ENCODE data around the gene LAMA2. TPM values are rescaled to one million over a fixed set of nuclear protein-coding genes. Genes with fewer than 3 reads are reported as not detected.

Gene LAMA2
- total RNA-seq, 1 donor from 2014 or later: 0.45 TPM

- peak; percentile 1 for DNase-seq (ENCODE audit: low read depth)
Measured at GRCh38 chr6:129440691-129441090, 557.8 kb downstream of the LAMA2 start.

DNA sequence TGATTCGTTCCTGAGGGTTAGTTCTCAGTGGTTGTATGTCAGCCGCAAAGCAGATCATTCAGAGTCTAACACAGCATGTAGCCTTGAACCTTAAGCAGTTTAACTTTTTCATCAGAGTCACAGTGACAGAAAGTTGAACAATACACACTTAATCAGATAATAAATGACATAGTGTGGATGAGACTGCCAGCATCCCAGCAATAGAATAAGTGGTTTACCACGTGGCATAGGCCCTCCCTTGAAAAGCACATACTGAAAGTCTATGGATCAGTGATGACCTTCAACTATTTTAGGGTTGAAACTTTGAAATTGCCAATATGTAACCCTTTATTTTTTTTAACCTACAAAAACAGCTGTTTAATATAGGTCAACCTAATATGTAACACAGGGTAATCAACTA lies 561.7 kb downstream of the LAMA2 start:
- no peak for DNase-seq (ENCODE audit: low read depth)

DNA sequence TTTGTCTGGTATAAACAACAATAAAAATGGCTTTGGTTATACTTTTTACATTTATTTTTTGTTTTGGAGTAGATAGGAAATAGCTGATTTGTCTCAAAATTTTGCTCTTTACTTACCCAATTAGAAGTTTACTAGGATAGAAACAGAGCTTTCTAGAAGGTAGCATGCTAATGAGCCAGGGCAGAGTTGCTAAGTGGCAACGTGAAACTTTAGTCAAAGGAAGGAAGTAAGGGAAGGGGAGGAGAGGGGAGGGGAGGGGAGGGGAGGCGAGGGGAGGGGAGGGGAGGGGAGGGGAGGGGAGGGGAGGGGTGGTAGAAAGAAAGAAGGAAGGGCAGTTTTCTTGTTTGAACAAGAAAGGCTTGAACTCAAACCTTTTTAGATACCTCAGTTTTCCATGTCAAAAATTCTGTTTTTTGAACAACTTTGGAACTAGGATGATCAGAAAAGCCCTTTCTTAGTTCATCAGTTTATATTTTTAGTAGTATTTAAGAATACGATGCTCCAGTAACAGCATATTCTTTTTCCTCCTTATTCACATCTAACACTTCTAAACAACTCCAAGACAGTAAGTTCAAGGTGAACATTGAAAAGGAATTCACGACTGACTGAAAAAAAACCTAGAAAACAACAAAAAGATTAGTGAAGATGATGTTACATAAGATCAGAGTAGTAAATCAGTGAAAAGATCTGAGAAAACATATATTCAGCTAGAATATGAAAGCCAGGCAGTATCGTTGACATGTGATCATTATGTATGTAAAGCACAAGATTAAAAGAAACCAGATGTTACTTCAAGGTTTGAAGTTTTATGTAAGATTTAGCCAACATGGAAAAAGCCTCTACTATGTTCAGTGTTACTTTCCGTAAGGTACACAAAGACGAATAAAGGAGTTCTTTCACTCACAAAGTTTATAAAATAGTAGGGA lies 563.6 kb downstream of the LAMA2 start:
- DNase-seq (ENCODE audit: low read depth): no peak

- DNase-seq (ENCODE audit: low read depth): no peak
Measured at GRCh38 chr6:129447198-129447565, 564.2 kb downstream of the LAMA2 start.

DNA sequence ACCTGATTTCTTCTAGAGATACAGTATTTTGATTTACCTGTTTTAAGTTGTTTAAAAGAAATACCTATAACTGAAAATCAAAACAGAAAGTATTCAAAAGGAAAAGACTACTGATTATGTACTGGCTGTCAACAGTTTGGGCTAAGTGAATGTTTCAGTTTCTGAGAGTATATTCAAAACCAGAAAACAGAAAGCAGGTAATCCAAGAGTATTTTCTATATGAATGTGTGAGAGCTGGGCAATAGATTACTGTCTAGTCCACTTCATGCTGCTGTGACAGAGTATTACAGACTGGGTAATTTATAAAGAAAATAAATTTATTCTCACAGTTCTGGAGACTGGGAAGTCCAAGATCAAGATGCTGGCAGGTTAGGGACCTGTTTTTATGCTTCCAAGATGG lies 566.0 kb downstream of the LAMA2 start:
- DNase-seq (ENCODE audit: low read depth): no peak

- DNase-seq (ENCODE audit: low read depth): peak; percentile 36
Measured at GRCh38 chr6:129451187-129451586, 568.2 kb downstream of the LAMA2 start.

- DNase-seq (ENCODE audit: low read depth): no peak
Measured at GRCh38 chr6:129453073-129453472, 570.1 kb downstream of the LAMA2 start.

- no peak for DNase-seq (ENCODE audit: low read depth)
Measured at GRCh38 chr6:129454488-129454887, 571.5 kb downstream of the LAMA2 start.

DNA sequence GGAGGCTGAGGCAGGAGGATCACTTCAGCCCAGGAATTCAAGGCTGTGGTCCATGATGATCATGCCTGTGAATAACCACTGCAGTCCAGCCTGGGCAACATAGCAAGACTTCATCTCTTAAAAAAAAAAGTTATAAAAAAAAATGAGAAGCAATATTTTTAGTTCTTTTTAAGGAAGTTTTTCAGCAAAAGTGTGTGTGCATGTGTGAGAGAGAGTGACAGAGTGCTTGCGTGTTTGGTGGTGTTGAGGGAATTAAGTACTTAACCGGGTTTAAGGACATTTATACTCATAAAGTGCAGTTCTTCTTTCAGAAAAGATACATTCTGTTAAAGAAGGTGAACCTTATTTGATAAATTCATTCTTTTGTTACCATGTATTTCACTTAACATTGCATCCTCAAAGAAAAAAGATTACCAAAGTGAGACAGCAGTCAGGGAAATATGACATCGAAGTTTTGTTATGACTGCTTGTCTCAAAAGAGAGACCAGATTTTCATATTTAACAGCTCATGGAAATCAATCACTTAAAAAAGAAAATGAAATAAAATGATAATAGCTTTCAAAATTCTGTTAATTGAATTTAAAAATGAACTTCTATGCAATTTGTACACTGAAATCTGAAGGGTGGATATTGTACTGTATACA lies 572.3 kb downstream of the LAMA2 start:
- no peak for DNase-seq (ENCODE audit: low read depth)

DNA sequence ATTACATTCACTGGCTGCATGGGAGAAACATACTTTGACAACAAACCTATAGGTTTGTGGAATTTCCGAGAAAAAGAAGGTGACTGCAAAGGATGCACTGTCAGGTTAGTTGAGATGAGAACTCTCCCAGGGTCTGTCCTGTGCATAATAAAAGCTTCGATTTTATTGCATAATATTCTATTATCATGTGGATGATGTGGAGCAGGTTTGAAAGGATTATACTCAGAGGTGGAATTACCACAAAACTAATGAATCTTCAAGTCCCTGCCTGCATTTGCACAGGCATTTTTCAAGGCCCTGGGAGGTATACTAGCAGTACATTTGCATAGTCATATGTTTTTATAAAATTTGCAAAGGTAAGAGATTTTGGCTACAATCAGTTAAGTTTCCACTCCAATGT lies 577.3 kb downstream of the LAMA2 start:
- no peak for DNase-seq (ENCODE audit: low read depth)

GRCh38 chr6:129469070-129469662 lies 586.2 kb downstream of the LAMA2 start:
- DNase-seq (ENCODE audit: low read depth): no peak

DNA sequence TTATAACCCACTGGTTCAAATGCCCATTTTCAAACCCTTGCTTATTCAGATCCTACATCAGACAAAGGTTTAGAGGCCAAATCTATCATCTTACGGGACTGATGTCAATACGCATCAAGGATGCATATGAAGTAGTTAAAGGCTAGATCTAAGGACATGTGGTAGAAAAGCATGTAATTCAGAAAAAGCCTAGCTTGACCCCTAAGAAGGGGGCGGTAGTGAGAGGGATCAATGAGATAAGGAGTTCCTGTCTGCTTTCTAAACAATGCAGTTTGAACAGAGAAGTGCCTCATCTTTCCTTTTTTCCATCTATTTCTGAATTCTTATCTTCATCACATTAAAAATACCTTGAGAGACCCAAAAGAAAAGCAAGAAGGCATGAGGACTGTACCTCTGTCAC lies 589.3 kb downstream of the LAMA2 start:
- no peak for DNase-seq (ENCODE audit: low read depth)

DNA sequence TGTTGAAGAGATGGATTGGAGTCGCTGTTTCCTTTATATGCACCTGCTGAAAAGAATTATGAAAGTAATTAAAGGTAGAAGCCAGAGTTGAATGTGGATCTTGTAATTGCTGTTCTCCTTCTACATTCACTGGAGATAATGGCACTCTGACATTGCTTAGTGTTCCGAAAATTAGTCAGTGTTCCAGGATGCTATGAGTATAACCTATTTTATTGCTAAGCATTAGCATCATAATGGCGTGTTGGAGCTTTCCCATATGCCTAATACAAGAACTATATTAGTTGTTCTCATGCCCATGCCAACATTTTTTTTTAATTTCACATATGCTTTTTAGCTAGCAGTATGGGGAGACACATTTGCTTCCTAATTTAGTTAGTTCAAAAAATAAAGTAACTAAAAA lies 590.6 kb downstream of the LAMA2 start:
- no peak for DNase-seq (ENCODE audit: low read depth)

- DNase-seq (ENCODE audit: low read depth): no peak
Measured at GRCh38 chr6:129475477-129476247, 592.7 kb downstream of the LAMA2 start.

DNA sequence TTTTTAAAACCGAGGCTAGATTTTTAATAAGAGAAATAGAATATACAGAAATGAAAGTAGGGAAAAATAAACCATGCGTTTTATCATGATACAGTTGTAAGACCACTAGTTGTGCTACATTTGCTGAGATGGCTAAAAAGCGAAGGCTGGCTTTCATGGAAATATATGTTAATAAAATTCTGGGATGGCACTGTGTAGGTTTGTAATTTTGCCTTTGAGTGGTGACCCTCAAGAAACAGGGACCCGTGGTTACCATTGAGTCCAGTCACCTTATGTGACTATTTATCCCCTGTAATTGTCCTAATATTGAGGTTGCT lies 593.3 kb downstream of the LAMA2 start:
- DNase-seq (ENCODE audit: low read depth): no peak

GRCh38 chr6:129476810-129477209 lies 593.9 kb downstream of the LAMA2 start:
- no peak for DNase-seq (ENCODE audit: low read depth)

DNA sequence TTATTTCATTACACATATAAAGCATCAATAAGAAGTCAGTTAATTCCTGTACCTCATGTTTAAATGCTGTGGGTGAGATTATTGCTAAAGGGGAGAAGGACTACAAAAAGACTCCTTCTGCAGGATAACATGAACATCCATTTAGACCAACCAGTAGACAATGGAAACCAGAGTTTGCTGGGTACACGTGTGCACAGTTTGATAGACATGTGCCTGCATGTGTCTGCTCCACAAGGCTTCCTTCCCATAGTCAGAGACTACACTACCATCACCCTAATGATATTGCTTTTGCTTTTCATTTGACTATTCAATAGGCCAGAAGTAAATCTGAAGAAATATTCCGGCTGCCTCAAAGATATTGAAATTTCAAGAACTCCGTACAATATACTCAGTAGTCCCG lies 595.4 kb downstream of the LAMA2 start:
- DNase-seq (ENCODE audit: low read depth): no peak

DNA sequence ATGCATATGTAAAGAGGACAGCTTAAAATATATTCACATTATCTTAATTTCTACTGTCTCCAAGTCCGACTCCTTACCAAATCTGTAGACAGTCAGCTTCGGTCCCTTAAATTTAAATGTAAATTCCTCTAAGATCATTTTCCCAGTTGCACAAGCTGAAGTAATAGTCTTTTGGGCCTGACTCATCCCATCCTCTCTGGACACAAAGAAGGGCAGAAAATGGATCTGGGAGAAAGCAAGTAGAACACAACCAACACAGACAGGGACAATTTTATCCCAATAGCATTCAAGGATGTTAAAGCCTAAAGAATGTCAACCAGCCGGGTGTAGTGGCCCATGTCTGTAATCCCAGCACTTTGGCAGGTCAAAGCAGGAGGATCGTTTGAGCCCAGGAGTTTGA lies 598.8 kb downstream of the LAMA2 start:
- DNase-seq (ENCODE audit: low read depth): no peak

DNA sequence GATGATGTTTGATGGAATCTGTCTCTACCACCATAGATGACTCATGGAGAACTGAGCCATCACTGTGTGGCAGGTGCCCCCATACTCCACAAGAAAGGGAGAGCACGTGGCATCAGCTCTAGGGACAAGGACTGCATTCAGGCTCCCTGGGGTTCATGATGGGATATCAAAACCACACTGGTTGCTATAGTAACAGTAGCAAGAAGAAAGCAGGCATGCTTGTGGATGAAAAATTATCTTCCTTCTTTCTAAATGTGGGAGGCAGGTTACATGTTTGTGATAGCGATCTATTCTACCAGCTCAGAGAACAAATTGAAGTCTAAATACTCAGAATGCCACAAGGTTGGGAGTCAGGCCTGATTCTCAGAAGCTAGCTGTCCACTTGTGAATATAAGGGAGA lies 602.8 kb downstream of the LAMA2 start:
- no peak for DNase-seq (ENCODE audit: low read depth)

- no peak for DNase-seq (ENCODE audit: low read depth)
Measured at GRCh38 chr6:129486327-129486726, 603.4 kb downstream of the LAMA2 start.

DNA sequence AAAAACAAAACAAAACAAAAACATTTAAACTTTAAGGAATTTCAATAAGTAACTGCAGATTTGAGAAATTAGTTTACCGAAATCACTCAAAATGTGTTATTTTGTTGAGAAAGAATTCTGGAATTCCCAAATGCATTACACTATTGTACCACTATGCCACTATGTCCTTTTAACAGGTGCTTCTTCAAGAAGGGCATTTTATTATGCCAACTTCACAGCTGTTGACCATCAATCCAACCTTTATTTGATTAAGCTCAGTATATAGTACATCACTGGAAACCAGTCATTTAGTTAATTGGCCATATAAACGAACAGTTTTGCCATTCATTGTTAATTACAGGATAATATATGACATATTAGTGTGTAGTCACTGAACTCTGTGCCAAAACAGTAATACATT lies 605.4 kb downstream of the LAMA2 start:
- no peak for DNase-seq (ENCODE audit: low read depth)

DNA sequence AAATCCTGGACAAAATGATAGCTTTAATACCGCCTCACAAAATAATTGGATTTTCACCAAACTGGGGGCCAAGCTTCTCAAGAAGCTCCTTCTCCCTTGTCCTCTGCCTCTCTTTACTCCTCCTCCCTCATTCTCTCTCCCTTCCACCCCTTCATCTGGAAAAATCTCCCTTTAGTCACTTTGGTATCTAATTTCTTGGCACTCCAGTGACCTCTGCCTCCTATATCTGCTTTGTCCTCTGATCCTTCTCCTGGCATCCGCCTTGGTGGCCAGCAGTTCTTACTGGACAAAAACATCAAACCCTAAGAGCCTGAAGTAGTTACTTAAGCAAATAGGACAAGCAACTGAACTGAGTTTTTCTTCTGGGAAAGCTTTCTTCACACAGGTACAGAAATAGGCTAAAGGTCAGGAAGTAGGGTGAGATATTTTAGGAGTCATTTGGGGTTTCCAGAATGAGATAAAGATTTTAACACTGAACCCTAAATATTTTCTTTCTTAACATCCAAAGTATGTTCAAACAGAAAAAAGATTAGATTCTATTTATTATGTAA lies 606.4 kb downstream of the LAMA2 start:
- no peak for DNase-seq (ENCODE audit: low read depth)
